ENCODE measurements around the gene PTGFR. TPM values are rescaled to one million over a fixed set of nuclear protein-coding genes. Genes with fewer than 3 reads are reported as not detected.

The PTGFR gene
- polyA plus RNA-seq, 4 donors, result 0.41 to 0.90 TPM; not detected in 2

DNA sequence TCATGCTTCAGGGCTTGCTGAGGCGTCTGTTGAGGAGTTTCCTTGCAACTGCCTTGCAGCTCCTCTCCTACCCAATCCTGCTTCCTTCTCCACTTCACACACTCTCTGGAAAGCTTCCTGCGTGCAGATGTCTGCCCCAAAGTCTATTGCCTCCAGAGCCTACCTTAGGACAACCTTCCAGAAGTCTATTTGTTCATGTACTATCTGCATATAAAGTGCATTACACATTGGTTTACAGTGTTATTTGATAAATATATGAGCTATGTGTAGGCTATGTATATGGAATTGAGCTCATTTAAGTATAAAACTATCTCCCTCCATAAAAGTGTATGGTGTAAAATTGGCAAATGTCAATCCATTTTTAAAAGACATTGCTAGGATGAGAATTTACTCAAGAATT is 9.8 kb downstream of the PTGFR start:
- Histone ChIP-seq H3K4me3 (ENCODE audit: low read depth in 1 of 3, low read length in 3 of 3) (no peak overlapping the region), H3K4me1 (ENCODE audit: control insufficient read depth in 3 of 3, insufficient read depth in 2 of 3, low read depth in 1 of 3, low read length in 2 of 3) (no peaks in the 10 kb centered on the region), H3K27me3 (ENCODE audit: control insufficient read depth in 3 of 3, insufficient read depth in 3 of 3, low read length in 3 of 3) (no peaks in the 10 kb centered on the region), H3K27ac (ENCODE audit: low read depth in 1 of 3, low read length in 2 of 3) (no peak overlapping the region), H3K9me3 (ENCODE audit: control insufficient read depth in 2 of 2, insufficient read depth in 1 of 2, low read depth in 1 of 2, low read length in 1 of 2) (no peaks in the 10 kb centered on the region), H3K36me3 (ENCODE audit: control insufficient read depth in 3 of 3, insufficient read depth in 2 of 3, low read depth in 1 of 3, low read length in 3 of 3) (no peaks in the 10 kb centered on the region)
- FAIRE-seq, result no peak
- DNase-seq, result no peak
- WGBS, 3 donors, result 43 to 52% (median 45%) methylated on average over 2 of the region's 2 CpGs

GRCh38 chr1:78501203-78501602 is 10.4 kb downstream of the PTGFR start:
- FAIRE-seq (no peak), DNase-seq (no peak)
- Histone ChIP-seq H3K9me3 (ENCODE audit: control insufficient read depth in 2 of 2, insufficient read depth in 1 of 2, low read depth in 1 of 2, low read length in 1 of 2) (no peaks in the 10 kb centered on the region), H3K4me1 (ENCODE audit: control insufficient read depth in 3 of 3, insufficient read depth in 2 of 3, low read depth in 1 of 3, low read length in 2 of 3) (no peaks in the 10 kb centered on the region), H3K36me3 (ENCODE audit: control insufficient read depth in 3 of 3, insufficient read depth in 2 of 3, low read depth in 1 of 3, low read length in 3 of 3) (no peaks in the 10 kb centered on the region), H3K4me3 (ENCODE audit: low read depth in 1 of 3, low read length in 3 of 3) (no peak overlapping the region), H3K27ac (ENCODE audit: low read depth in 1 of 3, low read length in 2 of 3) (no peak overlapping the region), H3K27me3 (ENCODE audit: control insufficient read depth in 3 of 3, insufficient read depth in 3 of 3, low read length in 3 of 3) (no peaks in the 10 kb centered on the region)

DNA sequence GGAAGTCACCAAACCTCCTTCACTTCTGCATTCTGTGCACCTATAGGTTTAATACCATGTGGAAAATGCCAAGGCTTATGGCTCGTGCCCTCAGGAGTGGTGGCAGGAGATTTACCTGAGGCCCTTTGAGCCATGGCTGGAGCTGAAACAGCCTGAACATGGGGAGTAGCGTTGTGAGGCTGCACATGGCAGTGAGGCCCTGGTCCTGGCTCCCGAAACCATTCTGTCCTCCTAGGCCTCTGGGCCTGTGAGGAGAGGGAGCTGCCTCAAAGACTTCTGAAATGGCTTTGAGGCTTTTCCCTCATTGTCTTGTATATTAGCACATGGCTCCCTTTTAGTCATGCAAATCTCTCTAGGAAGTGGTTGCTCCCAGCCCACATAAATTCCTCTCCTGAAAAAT is 20.6 kb downstream of the PTGFR start:
- H3K27ac ChIP-seq (ENCODE audit: low read depth in 1 of 3, low read length in 2 of 3), result no peak overlapping the region
- WGBS, 3 donors, result 66 to 85% (median 77%) methylated on average over 3 of the region's 3 CpGs
- FAIRE-seq, result no peak
- DNase-seq, result no peak
- H3K4me3 ChIP-seq (ENCODE audit: low read depth in 1 of 3, low read length in 3 of 3), result no peak overlapping the region
- no peaks in the 10 kb centered on the region for H3K36me3 ChIP-seq (ENCODE audit: control insufficient read depth in 3 of 3, insufficient read depth in 2 of 3, low read depth in 1 of 3, low read length in 3 of 3)
- H3K4me1 ChIP-seq (ENCODE audit: control insufficient read depth in 3 of 3, insufficient read depth in 2 of 3, low read depth in 1 of 3, low read length in 2 of 3), result no peaks in the 10 kb centered on the region
- no peaks in the 10 kb centered on the region for H3K27me3 ChIP-seq (ENCODE audit: control insufficient read depth in 3 of 3, insufficient read depth in 3 of 3, low read length in 3 of 3)
- H3K9me3 ChIP-seq (ENCODE audit: control insufficient read depth in 2 of 2, insufficient read depth in 1 of 2, low read depth in 1 of 2, low read length in 1 of 2), result peaks cover 0 to 18% of the 10 kb centered on the region in 2 donors

- H3K27ac ChIP-seq (ENCODE audit: low read depth in 1 of 3, low read length in 2 of 3), result no peak overlapping the region
- no peaks in the 10 kb centered on the region for H3K36me3 ChIP-seq (ENCODE audit: control insufficient read depth in 3 of 3, insufficient read depth in 2 of 3, low read depth in 1 of 3, low read length in 3 of 3)
- no peak for DNase-seq
- no peak for FAIRE-seq
- H3K4me1 ChIP-seq (ENCODE audit: control insufficient read depth in 3 of 3, insufficient read depth in 2 of 3, low read depth in 1 of 3, low read length in 2 of 3), result no peaks in the 10 kb centered on the region
- no peaks in the 10 kb centered on the region for H3K27me3 ChIP-seq (ENCODE audit: control insufficient read depth in 3 of 3, insufficient read depth in 3 of 3, low read length in 3 of 3)
- 35 to 54% (median 37%) methylated on average over 2 of the region's 2 CpGs for WGBS, 3 donors
- H3K9me3 ChIP-seq (ENCODE audit: control insufficient read depth in 2 of 2, insufficient read depth in 1 of 2, low read depth in 1 of 2, low read length in 1 of 2), result peaks cover 0 to 7% of the 10 kb centered on the region in 2 donors
- H3K4me3 ChIP-seq (ENCODE audit: low read depth in 1 of 3, low read length in 3 of 3), result no peak overlapping the region
Observed at GRCh38 chr1:78516716-78517115, 25.9 kb downstream of the PTGFR start.

DNA sequence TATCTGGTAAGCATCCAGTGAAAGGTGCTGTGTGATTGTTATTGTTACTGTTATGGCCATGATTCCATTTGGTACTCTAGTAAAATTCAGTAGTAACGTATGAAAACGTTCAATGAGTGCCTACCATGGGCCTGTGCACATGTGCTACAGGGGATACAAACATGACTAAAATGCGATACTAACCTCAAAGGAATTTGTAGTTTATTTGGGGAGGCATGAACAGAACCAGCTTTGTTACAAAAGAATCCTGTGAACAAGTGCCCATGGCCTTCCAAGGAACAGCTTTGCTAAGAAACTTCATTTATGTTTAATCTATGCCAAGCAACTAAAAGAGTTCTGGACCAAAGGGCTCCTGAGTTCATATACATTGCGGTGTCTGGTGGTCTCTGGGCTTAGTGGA is 28.7 kb downstream of the PTGFR start:
- FAIRE-seq (no peak), DNase-seq (no peak)
- H3K27me3 ChIP-seq (ENCODE audit: control insufficient read depth in 3 of 3, insufficient read depth in 3 of 3, low read length in 3 of 3), result no peaks in the 10 kb centered on the region
- H3K9me3 ChIP-seq (ENCODE audit: control insufficient read depth in 2 of 2, insufficient read depth in 1 of 2, low read depth in 1 of 2, low read length in 1 of 2), result no peaks in the 10 kb centered on the region
- no peak overlapping the region for H3K4me3 ChIP-seq (ENCODE audit: low read depth in 1 of 3, low read length in 3 of 3)
- WGBS, 3 donors, result 85 to 89% (median 87%) methylated on average over 4 of the region's 4 CpGs
- no peaks in the 10 kb centered on the region for H3K4me1 ChIP-seq (ENCODE audit: control insufficient read depth in 3 of 3, insufficient read depth in 2 of 3, low read depth in 1 of 3, low read length in 2 of 3)
- no peak overlapping the region for H3K27ac ChIP-seq (ENCODE audit: low read depth in 1 of 3, low read length in 2 of 3)
- no peaks in the 10 kb centered on the region for H3K36me3 ChIP-seq (ENCODE audit: control insufficient read depth in 3 of 3, insufficient read depth in 2 of 3, low read depth in 1 of 3, low read length in 3 of 3)

DNA sequence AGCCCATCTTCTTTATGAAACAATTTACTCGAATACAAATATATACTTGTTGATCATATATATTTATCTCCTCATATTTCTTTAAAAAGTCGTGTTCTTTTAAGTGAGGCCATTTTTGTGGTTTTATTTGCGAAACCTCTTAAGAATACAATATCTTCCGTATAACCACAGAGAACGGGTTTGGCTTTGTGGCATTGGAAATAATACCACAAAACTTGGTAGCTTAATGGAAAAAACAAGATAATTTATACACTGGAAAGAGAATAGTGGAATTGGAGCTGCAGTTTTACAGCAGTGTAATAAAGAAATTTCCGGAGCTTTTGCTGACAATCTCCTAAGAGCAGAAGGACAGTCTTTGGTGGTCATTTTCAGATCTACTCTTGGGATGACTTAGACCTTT is 29.4 kb downstream of the PTGFR start:
- no peak for DNase-seq
- 79 to 85% (median 81%) methylated on average over 6 of the region's 6 CpGs for WGBS, 3 donors
- Histone ChIP-seq H3K4me3 (ENCODE audit: low read depth in 1 of 3, low read length in 3 of 3) (no peak overlapping the region), H3K27ac (ENCODE audit: low read depth in 1 of 3, low read length in 2 of 3) (no peak overlapping the region), H3K27me3 (ENCODE audit: control insufficient read depth in 3 of 3, insufficient read depth in 3 of 3, low read length in 3 of 3) (no peaks in the 10 kb centered on the region), H3K4me1 (ENCODE audit: control insufficient read depth in 3 of 3, insufficient read depth in 2 of 3, low read depth in 1 of 3, low read length in 2 of 3) (no peaks in the 10 kb centered on the region), H3K9me3 (ENCODE audit: control insufficient read depth in 2 of 2, insufficient read depth in 1 of 2, low read depth in 1 of 2, low read length in 1 of 2) (no peaks in the 10 kb centered on the region), H3K36me3 (ENCODE audit: control insufficient read depth in 3 of 3, insufficient read depth in 2 of 3, low read depth in 1 of 3, low read length in 3 of 3) (no peaks in the 10 kb centered on the region)
- no peak for FAIRE-seq

DNA sequence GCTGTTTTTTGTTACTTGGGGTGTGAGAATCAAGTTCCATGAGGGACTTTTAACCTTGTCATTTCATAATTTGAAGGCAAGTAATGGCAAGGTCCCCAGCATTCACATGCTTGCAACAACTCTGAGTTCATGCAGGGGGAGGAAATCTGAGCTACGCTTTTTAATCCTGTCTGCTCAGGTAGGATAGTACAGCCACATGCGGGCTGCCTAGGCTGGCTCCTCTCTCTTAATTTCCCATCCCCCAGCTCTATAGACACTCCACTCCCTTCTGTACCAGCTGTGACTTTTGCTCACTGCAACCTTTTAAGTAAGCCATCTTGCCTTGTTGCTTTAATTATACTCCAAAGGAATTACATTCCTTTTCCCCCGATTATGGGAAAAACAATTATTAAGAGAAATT is 30.1 kb downstream of the PTGFR start:
- Histone ChIP-seq H3K36me3 (ENCODE audit: control insufficient read depth in 3 of 3, insufficient read depth in 2 of 3, low read depth in 1 of 3, low read length in 3 of 3) (no peaks in the 10 kb centered on the region), H3K9me3 (ENCODE audit: control insufficient read depth in 2 of 2, insufficient read depth in 1 of 2, low read depth in 1 of 2, low read length in 1 of 2) (no peaks in the 10 kb centered on the region), H3K4me1 (ENCODE audit: control insufficient read depth in 3 of 3, insufficient read depth in 2 of 3, low read depth in 1 of 3, low read length in 2 of 3) (no peaks in the 10 kb centered on the region), H3K27me3 (ENCODE audit: control insufficient read depth in 3 of 3, insufficient read depth in 3 of 3, low read length in 3 of 3) (no peaks in the 10 kb centered on the region), H3K4me3 (ENCODE audit: low read depth in 1 of 3, low read length in 3 of 3) (no peak overlapping the region), H3K27ac (ENCODE audit: low read depth in 1 of 3, low read length in 2 of 3) (no peak overlapping the region)
- FAIRE-seq, result no peak
- no peak for DNase-seq
- WGBS, 3 donors, result 82 to 94% (median 86%) methylated on average over 3 of the region's 3 CpGs

DNA sequence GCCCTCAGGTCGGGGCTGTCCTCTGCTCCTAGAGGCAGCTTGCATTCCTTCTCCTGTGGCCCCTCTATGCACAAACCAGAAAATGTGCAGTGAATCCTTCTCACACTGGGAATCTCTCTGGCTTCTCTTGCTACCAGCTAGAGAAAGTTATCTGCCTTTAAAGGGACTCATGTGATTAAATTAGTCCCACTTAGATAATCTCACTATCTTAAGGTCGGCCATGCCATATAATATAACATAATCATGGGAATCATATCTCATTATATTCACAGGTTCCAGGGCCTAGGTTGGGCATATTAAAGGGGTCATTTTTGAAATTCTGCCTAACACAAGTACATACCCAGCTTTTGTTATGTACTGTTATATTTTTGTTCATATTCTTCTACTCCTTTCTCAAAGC is 31.4 kb downstream of the PTGFR start:
- FAIRE-seq (no peak), DNase-seq (no peak)
- H3K36me3 ChIP-seq (ENCODE audit: control insufficient read depth in 3 of 3, insufficient read depth in 2 of 3, low read depth in 1 of 3, low read length in 3 of 3), result no peaks in the 10 kb centered on the region
- H3K27ac ChIP-seq (ENCODE audit: low read depth in 1 of 3, low read length in 2 of 3), result no peak overlapping the region
- H3K27me3 ChIP-seq (ENCODE audit: control insufficient read depth in 3 of 3, insufficient read depth in 3 of 3, low read length in 3 of 3), result no peaks in the 10 kb centered on the region
- H3K4me3 ChIP-seq (ENCODE audit: low read depth in 1 of 3, low read length in 3 of 3), result no peak overlapping the region
- H3K4me1 ChIP-seq (ENCODE audit: control insufficient read depth in 3 of 3, insufficient read depth in 2 of 3, low read depth in 1 of 3, low read length in 2 of 3), result no peaks in the 10 kb centered on the region
- no peaks in the 10 kb centered on the region for H3K9me3 ChIP-seq (ENCODE audit: control insufficient read depth in 2 of 2, insufficient read depth in 1 of 2, low read depth in 1 of 2, low read length in 1 of 2)
- 49 to 63% (median 56%) methylated on average over 2 of the region's 2 CpGs for WGBS, 3 donors

GRCh38 chr1:78526496-78526895 is 35.7 kb downstream of the PTGFR start:
- H3K27me3 ChIP-seq (ENCODE audit: control insufficient read depth in 3 of 3, insufficient read depth in 3 of 3, low read length in 3 of 3), result no peaks in the 10 kb centered on the region
- no peak overlapping the region for H3K4me3 ChIP-seq (ENCODE audit: low read depth in 1 of 3, low read length in 3 of 3)
- no peaks in the 10 kb centered on the region for H3K36me3 ChIP-seq (ENCODE audit: control insufficient read depth in 3 of 3, insufficient read depth in 2 of 3, low read depth in 1 of 3, low read length in 3 of 3)
- 53 to 68% (median 63%) methylated on average over 2 of the region's 2 CpGs for WGBS, 3 donors
- DNase-seq (no peak), FAIRE-seq (no peak)
- no peaks in the 10 kb centered on the region for H3K9me3 ChIP-seq (ENCODE audit: control insufficient read depth in 2 of 2, insufficient read depth in 1 of 2, low read depth in 1 of 2, low read length in 1 of 2)
- H3K4me1 ChIP-seq (ENCODE audit: control insufficient read depth in 3 of 3, insufficient read depth in 2 of 3, low read depth in 1 of 3, low read length in 2 of 3), result no peaks in the 10 kb centered on the region
- no peak overlapping the region for H3K27ac ChIP-seq (ENCODE audit: low read depth in 1 of 3, low read length in 2 of 3)
